ENCODE measurements around the gene TYROBP. TPM values are rescaled to one million over a fixed set of nuclear protein-coding genes. Genes with fewer than 3 reads are reported as not detected.

TYROBP gene
- total RNA-seq, 4 donors from 2014 or later: 3.0 to 116 (median 45.3) TPM

GRCh38 chr19:35858311-35858710 is 49.8 kb downstream of the TYROBP start:
- Histone ChIP-seq H3K27ac (no peak overlapping the region), H3K4me1 (peaks cover 0 to 26% (median 11%) of the 10 kb centered on the region in 3 donors), H3K27me3 (peaks cover 96% of the 10 kb centered on the region), H3K4me3 (no peak overlapping the region), H3K36me3 (no peaks in the 10 kb centered on the region), H3K9me3 (peaks cover 0 to 6% (median 0%) of the 10 kb centered on the region in 3 donors)
- ATAC-seq: no peak
- TF ChIP-seq POLR2AphosphoS5 (IDR thresholded peaks at IDR 0.05) (no peak), CTCF (IDR thresholded peaks at IDR 0.05) (no peak), EP300 (IDR thresholded peaks at IDR 0.05) (no peak), POLR2A (IDR thresholded peaks at IDR 0.05) (no peak)
- 100% methylated on average over 1 of the region's 6 CpGs; no CpG with 5 or more reads in 1 of the 2 donors for WGBS, 2 donors (ENCODE audit: low coverage in 1 of 2)

- peaks cover 0 to 26% (median 11%) of the 10 kb centered on the region in 3 donors for H3K4me1 ChIP-seq
- H3K27ac ChIP-seq: no peak within 1 kb of the TSS
- peaks cover 0 to 6% (median 0%) of the 10 kb centered on the region in 3 donors for H3K9me3 ChIP-seq
- peaks cover 97% of the 10 kb centered on the region for H3K27me3 ChIP-seq
- 0% methylated on average over 7 to 19 of the region's 42 CpGs for WGBS, 2 donors (ENCODE audit: low coverage in 1 of 2)
- no peak for TF ChIP-seq POLR2AphosphoS5 (IDR thresholded peaks at IDR 0.05)
- TF ChIP-seq POLR2A (IDR thresholded peaks at IDR 0.05): no peak
- TF ChIP-seq EP300 (IDR thresholded peaks at IDR 0.05): no peak
- TF ChIP-seq CTCF (IDR thresholded peaks at IDR 0.05): no peak
- ATAC-seq: no peak
- H3K4me3 ChIP-seq: peak within 1 kb of the TSS; percentile 13 to 53
- H3K36me3 ChIP-seq: no peaks in the 10 kb centered on the region
Observed at GRCh38 chr19:35856546-35857149, 51.4 kb downstream of the TYROBP start, which contains the start of gene KIRREL2. TSS of gene KIRREL2 (plus strand) at chr19:35856911. CDS start at chr19:35857120, 209 bp downstream.

Small RNA genes lying within 50 kb of the gene (small RNA-seq; reads per million reads assigned to genes)
- gene AF038458.1 (0 reads per million in 4 donors), gene RN7SL402P (0 reads per million in 4 donors)

Other genes with a start within 250 kb of the TYROBP start
- not detected for gene UPK1A, start 241.8 kb downstream of the TYROBP start, total RNA-seq
- gene ZBTB32, start 203.7 kb downstream of the TYROBP start, total RNA-seq: under 1 TPM in 2 of 4 donors, not detected in 2; 0.31 TPM
- gene KMT2B, start 190.3 kb downstream of the TYROBP start, total RNA-seq: 10 to 100 TPM in 3 of 4 donors, 1 to 10 TPM in 1; 7.7 to 27.0 (median 17.5) TPM
- 10 to 100 TPM in 1 of 4 donors, 1 to 10 TPM in 3; 4.6 to 14.3 (median 6.7) TPM for gene IGFLR1, start 165.8 kb downstream of the TYROBP start, total RNA-seq
- gene U2AF1L4, start 162.9 kb downstream of the TYROBP start, total RNA-seq: 10 to 100 TPM in 3 of 4 donors, 1 to 10 TPM in 1; 7.5 to 29.3 (median 23.7) TPM
- 10 to 100 TPM; 20.4 to 35.7 (median 29.5) TPM for gene PSENEN, start 162.6 kb downstream of the TYROBP start, total RNA-seq
- 10 to 100 TPM; 14.4 to 29.4 (median 18.7) TPM for gene LIN37, start 159.7 kb downstream of the TYROBP start, total RNA-seq
- 100 to 1,000 TPM in 2 of 4 donors, 10 to 100 TPM in 2; 44.9 to 119 (median 96.6) TPM for gene HSPB6, start 151.3 kb downstream of the TYROBP start, total RNA-seq
- 10 to 100 TPM; 10.1 to 17.1 (median 13.4) TPM for gene PROSER3, start 150.1 kb downstream of the TYROBP start, total RNA-seq
- 10 to 100 TPM in 1 of 4 donors, 1 to 10 TPM in 3; 3.1 to 22.6 (median 5.5) TPM for gene ARHGAP33, start 132.7 kb downstream of the TYROBP start, total RNA-seq
- gene PRODH2, start 95.5 kb downstream of the TYROBP start, total RNA-seq: not detected
- not detected for gene NPHS1, start 55.8 kb downstream of the TYROBP start, total RNA-seq
- not detected for gene KIRREL2, start 51.4 kb downstream of the TYROBP start, total RNA-seq
- gene APLP1, start 39.7 kb downstream of the TYROBP start, total RNA-seq: 10 to 100 TPM in 1 of 4 donors, 1 to 10 TPM in 3; 4.7 to 10.0 (median 8.8) TPM
- 1 to 10 TPM; 2.8 to 9.5 (median 5.7) TPM for gene NFKBID, start 7.8 kb downstream of the TYROBP start, total RNA-seq
- 1 to 10 TPM in 3 of 4 donors, not detected in 1; 1.8 to 3.1 (median 3.0) TPM for gene HCST, start 5.8 kb downstream of the TYROBP start, total RNA-seq
- gene LRFN3, start 28.1 kb upstream of the TYROBP start, total RNA-seq: 10 to 100 TPM in 2 of 4 donors, 1 to 10 TPM in 2; 6.7 to 18.5 (median 9.1) TPM
- gene SDHAF1, start 86.9 kb upstream of the TYROBP start, total RNA-seq: 10 to 100 TPM; 44.0 to 52.7 (median 49.8) TPM
- under 1 TPM in 3 of 4 donors, not detected in 1; 0.39 to 0.62 (median 0.47) TPM for gene SYNE4, start 100.5 kb upstream of the TYROBP start, total RNA-seq
- gene ALKBH6, start 105.9 kb upstream of the TYROBP start, total RNA-seq: 10 to 100 TPM; 10.7 to 38.3 (median 25.3) TPM
- gene CLIP3, start 124.6 kb upstream of the TYROBP start, total RNA-seq: 10 to 100 TPM; 26.8 to 66.2 (median 31.1) TPM
- gene THAP8, start 146.0 kb upstream of the TYROBP start, total RNA-seq: 10 to 100 TPM in 2 of 4 donors, 1 to 10 TPM in 2; 5.3 to 16.8 (median 9.4) TPM
- gene WDR62, start 146.6 kb upstream of the TYROBP start, total RNA-seq: under 1 TPM; 0.17 to 0.62 (median 0.29) TPM
- gene OVOL3, start 202.8 kb upstream of the TYROBP start, total RNA-seq: not detected
- gene POLR2I, start 206.6 kb upstream of the TYROBP start, total RNA-seq: 10 to 100 TPM; 49.3 to 60.2 (median 54.1) TPM
- gene TBCB, start 207.2 kb upstream of the TYROBP start, total RNA-seq: 100 to 1,000 TPM; 116 to 248 (median 180) TPM
- 100 to 1,000 TPM; 151 to 237 (median 210) TPM for gene CAPNS1, start 231.8 kb upstream of the TYROBP start, total RNA-seq
- 10 to 100 TPM; 50.4 to 66.6 (median 61.7) TPM for gene COX7A1, start 244.2 kb upstream of the TYROBP start, total RNA-seq